Measurements from ENCODE around the gene MIEF1.
"Not testable (repeated sequence)": the region's sequence is repeated elsewhere in the genome, so short reads cannot be mapped to it uniquely, and the experiment has no call there.

Gene MIEF1

DNA sequence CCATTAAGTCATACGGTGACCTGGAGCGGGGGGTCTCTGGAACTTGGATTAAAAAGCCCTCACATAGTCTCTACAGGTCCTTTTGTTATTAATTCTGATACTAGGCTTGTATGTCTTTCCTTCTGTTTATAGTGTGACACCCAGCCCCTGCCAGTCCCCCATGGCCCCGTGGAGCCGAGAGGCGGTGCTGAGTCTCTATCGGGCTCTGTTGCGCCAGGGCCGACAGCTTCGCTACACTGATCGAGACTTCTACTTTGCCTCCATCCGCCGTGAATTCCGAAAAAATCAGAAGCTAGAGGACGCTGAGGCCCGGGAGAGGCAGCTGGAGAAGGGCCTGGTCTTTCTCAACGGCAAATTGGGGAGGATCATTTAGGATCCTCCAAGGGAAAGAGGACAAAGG lies 2.0 kb downstream of the MIEF1 start:
- Histone ChIP-seq H3K27ac (no peak overlapping the region), H3K4me3 (no peak overlapping the region)

DNA sequence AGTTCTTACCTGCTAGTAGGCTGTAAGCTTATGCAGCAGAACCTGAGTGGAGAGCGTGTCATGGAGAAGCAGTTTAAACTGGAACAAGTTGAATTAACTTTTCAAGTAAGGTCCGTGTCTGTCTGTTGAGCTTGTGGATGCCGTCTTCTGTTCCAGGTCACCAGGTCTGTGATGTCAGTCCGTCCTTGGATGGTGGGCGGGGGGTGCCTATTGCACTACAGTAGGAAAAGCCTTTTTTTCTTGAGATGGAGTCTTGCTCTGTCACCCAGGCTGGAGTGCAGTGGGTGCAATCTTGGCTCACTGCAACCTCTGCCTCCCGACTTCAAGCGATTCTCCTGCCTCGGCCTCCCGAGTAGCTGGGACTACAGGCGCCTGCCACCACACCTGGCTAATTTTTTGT lies 4.9 kb downstream of the MIEF1 start:
- not testable (repeated sequence) for H3K27ac ChIP-seq, H3K4me3 ChIP-seq

- H3K4me3 ChIP-seq = no peak overlapping the region
Observed at GRCh38 chr22:39508393-39508792, 6.3 kb downstream of the MIEF1 start.

GRCh38 chr22:39510529-39511149 lies 8.5 kb downstream of the MIEF1 start:
- no peak overlapping the region for H3K4me3 ChIP-seq
- no peak overlapping the region for H3K27ac ChIP-seq

More at GRCh38 chr22:39508393-39508792, 6.3 kb downstream of the MIEF1 start:
- no peak overlapping the region for H3K27ac ChIP-seq

DNA sequence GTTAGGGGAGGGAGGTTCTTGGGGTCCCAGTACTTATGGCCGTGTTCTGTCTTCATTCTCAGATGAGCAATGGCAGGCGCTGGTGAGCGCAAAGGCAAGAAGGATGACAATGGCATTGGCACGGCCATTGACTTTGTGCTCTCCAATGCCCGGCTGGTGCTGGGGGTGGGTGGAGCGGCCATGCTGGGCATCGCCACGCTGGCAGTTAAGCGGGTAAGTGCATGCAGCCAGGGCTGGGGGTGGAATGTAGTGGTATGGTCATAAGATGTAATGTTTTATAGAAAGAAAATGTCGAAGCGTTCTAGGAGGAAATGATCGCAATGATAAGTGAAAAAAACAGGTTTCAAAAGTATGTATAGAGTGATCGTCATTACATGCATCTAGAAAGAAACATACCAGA lies 9.1 kb downstream of the MIEF1 start:
- Histone ChIP-seq H3K4me3 (no peak overlapping the region), H3K27ac (no peak overlapping the region)

DNA sequence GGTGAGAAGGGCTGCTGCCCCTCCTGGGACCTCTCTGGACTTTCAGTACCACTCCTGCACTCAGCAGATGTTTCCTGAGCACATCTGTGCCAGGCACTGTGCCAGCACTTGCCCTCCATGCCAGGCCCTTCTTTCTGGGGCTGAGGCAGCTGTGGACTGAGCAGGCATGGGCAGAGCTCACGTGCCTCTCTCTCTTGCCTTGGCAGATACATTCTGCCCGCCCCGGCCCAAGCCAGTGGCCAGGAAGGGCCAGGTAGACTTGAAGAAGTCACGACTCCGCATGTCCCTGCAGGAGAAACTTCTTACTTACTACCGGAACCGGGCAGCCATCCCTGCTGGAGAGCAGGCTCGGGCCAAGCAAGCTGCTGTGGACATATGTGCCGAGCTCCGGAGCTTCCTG lies 9.9 kb downstream of the MIEF1 start:
- H3K4me3 ChIP-seq = no peak overlapping the region
- H3K27ac ChIP-seq = no peak overlapping the region

DNA sequence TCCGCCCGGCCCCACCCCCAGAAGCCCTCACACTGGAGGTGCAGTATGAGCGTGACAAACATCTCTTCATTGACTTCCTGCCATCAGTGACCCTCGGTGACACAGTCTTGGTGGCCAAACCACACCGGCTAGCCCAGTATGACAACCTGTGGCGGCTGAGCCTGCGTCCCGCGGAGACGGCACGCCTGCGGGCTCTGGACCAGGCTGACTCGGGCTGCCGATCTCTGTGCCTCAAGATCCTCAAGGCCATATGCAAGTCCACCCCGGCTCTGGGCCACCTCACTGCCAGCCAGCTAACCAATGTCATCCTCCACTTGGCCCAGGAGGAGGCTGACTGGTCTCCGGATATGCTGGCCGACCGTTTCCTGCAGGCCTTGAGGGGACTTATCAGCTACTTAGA lies 11.7 kb downstream of the MIEF1 start:
- Histone ChIP-seq H3K27ac (no peak overlapping the region), H3K4me3 (no peak overlapping the region)

DNA sequence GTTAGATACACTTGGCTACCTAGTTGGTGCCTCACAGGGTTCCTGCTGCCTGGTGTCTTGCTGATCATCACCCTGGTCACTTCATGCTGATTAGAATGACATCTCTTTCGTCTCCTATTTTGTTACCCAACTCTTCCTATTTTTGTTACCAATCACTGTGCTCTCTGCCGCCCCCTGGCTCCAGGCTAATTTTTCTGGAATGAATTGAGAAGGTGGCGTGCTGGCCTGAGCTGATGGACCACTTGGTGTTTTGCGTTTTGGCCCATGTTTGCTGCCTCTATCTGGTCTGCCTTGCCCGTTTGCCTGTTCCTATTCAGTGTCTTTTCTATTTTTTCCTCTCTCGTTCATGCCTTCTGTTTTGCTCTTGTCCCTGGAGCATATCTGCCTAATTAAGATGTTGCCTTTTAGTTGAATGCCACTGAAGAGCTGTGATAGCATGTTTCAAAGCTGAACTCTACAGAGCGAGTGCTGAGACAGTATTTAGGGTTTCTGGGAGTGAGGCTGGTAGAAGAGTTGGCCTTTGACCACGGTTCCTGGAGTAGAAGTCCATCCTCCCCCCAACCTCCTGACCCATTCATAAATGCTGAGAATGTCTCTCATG lies 12.4 kb downstream of the MIEF1 start:
- Histone ChIP-seq H3K4me3 (no peak overlapping the region), H3K27ac (no peak overlapping the region)

DNA sequence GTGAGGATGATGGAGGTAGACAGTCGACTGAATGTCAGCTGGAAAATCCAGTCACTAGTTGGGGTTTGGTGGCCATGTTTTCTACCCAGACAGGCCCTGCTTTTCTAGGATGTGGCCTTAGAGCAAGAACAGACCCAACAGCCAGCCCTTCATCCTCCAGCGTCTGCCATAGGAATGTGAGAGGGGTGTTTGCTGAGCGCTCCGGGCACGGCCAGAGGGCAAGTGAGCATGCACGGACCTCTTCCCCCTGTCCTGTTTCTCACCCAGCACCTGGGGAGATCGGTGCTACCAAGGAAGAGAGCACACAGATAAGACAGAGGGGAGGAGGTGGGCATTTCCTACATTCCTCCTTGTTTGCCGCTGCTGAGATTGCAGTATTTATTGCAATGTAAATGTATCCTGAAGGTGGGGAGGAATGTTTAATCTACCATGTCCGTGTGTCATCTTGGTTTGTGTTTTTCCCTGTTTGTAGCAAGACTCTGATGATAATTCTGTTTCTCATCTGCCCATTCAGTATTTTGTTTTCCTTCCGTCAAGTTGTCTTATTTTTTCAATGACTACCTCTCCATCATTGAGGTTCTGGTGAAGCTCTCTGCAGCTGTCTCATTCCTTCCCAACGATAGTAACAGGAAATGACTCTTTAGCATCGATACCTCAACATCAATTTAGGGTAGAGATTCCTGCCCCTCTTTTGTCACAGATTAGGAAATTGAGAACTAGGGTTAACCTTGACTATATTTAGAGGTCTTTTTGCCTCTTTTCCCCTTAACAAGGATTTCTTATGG lies 13.4 kb downstream of the MIEF1 start:
- H3K27ac ChIP-seq = no peak overlapping the region
- H3K4me3 ChIP-seq = no peak overlapping the region

- Histone ChIP-seq H3K27ac (no peak overlapping the region), H3K4me3 (no peak overlapping the region)
Observed at GRCh38 chr22:39517470-39517869, 15.4 kb downstream of the MIEF1 start.

- Histone ChIP-seq H3K27ac (peak overlapping the region in 9 of 21 experiments; percentile 97 to 100 (median 99)), H3K4me3 (no peak overlapping the region)
Observed at GRCh38 chr22:39518144-39518786, 16.2 kb downstream of the MIEF1 start.

GRCh38 chr22:39518996-39519680 lies 17.0 kb downstream of the MIEF1 start:
- H3K4me3 ChIP-seq = peak overlapping the region; percentile 83 to 100 (median 91)
- H3K27ac ChIP-seq = peak overlapping the region; percentile 84 to 100 (median 99)

- Histone ChIP-seq H3K27ac (peak overlapping the region; percentile 84 to 100 (median 99)), H3K4me3 (peak overlapping the region; percentile 83 to 100 (median 91))
Observed at GRCh38 chr22:39519681-39520225, 17.7 kb downstream of the MIEF1 start.

DNA sequence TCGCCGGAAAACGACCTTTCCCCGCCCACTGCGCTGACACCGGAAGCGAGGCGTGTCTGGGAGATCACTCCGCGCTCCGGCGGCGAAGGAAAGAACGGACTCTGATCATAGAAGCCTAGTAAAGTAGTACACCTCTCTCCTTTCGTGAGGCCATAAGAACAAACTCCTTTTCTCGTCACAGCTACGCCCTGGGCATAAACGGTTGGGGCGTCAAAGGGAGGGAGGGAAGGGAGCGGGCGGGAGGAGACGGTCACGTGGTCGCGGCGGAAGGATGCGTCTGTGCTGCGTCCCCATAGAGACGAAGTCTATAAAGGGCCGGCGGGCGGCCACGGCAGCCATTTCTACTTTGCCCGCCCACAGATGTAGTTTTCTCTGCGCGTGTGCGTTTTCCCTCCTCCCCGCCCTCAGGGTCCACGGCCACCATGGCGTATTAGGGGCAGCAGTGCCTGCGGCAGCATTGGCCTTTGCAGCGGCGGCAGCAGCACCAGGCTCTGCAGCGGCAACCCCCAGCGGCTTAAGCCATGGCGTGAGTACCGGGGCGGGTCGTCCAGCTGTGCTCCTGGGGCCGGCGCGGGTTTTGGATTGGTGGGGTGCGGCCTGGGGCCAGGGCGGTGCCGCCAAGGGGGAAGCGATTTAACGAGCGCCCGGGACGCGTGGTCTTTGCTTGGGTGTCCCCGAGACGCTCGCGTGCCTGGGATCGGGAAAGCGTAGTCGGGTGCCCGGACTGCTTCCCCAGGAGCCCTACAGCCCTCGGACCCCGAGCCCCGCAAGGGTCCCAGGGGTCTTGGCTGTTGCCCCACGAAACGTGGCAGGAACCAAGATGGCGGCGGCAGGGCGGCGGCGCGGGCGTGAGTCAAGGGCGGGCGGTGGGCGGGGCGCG lies 18.4 kb downstream of the MIEF1 start, which contains the start of gene ATF4:
Gene ATF4, plus strand, starts transcription at position 337 of the 880 bp plus-strand sequence. CDS start 884 bp downstream, outside the sequence.
- Histone ChIP-seq H3K27ac (peak within 1 kb of the TSS; percentile 94 to 100 (median 99)), H3K4me3 (peak within 1 kb of the TSS; percentile 83 to 100 (median 91))

DNA sequence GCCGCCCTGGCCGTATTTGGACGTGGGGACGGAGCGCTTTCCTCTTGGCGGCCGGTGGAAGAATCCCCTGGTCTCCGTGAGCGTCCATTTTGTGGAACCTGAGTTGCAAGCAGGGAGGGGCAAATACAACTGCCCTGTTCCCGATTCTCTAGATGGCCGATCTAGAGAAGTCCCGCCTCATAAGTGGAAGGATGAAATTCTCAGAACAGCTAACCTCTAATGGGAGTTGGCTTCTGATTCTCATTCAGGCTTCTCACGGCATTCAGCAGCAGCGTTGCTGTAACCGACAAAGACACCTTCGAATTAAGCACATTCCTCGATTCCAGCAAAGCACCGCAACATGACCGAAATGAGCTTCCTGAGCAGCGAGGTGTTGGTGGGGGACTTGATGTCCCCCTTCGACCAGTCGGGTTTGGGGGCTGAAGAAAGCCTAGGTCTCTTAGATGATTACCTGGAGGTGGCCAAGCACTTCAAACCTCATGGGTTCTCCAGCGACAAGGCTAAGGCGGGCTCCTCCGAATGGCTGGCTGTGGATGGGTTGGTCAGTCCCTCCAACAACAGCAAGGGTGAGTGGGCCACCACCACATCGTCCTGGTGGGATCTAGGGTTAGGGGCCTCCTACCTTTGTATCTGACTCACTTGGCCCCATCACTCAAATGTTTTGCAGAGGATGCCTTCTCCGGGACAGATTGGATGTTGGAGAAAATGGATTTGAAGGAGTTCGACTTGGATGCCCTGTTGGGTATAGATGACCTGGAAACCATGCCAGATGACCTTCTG lies 19.2 kb downstream of the MIEF1 start:
- Histone ChIP-seq H3K4me3 (peak overlapping the region; percentile 83 to 100 (median 91)), H3K27ac (peak overlapping the region in 20 of 21 experiments; percentile 94 to 100 (median 99))

DNA sequence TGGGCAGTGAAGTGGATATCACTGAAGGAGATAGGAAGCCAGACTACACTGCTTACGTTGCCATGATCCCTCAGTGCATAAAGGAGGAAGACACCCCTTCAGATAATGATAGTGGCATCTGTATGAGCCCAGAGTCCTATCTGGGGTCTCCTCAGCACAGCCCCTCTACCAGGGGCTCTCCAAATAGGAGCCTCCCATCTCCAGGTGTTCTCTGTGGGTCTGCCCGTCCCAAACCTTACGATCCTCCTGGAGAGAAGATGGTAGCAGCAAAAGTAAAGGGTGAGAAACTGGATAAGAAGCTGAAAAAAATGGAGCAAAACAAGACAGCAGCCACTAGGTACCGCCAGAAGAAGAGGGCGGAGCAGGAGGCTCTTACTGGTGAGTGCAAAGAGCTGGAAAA lies 20.0 kb downstream of the MIEF1 start:
- peak overlapping the region; percentile 83 to 100 (median 91) for H3K4me3 ChIP-seq
- H3K27ac ChIP-seq = peak overlapping the region in 17 of 21 experiments; percentile 27 to 100 (median 99)

DNA sequence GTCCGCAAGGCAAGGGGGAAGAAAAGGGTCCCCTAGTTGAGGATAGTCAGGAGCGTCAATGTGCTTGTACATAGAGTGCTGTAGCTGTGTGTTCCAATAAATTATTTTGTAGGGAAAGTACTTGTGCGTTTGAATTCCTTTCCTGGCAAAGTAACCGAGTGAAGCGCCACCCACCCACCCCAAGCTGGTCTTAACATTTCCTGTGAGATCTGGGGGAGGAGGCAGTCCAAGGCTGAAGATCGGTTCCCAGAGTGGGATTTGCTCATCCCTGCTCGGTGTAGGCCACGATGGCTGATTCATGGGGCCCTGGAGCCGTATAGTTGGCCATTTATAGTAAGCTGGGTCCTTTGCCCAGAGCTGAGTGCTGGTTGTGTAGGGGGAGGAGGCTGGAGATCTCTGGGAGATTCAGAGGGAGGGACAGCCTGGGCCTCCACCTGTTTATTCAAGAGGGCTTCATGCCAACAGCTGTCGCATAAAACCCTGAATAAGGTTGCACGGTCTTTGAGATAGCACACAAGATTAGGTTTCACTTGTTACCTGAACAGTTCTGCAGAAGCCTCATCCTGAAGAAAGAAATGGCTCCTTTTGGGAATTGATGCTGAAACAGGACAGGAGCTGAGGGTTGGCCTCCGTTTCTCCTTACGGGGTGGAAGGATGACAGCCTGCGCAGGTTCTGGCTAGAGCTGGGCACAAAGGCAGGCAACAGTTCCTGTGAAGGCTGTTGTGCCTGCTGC lies 20.6 kb downstream of the MIEF1 start:
- Histone ChIP-seq H3K4me3 (peak overlapping the region; percentile 83 to 100 (median 91)), H3K27ac (peak overlapping the region in 19 of 21 experiments; percentile 12 to 100 (median 55))
